ENCODE data around the gene TSSC4.

The TSSC4 gene

GRCh38 chr11:2446590-2447252 lies 46.2 kb downstream of the TSSC4 start:
- no peak for DNase-seq

- no peak for DNase-seq
Observed at GRCh38 chr11:2447253-2447950, 46.9 kb downstream of the TSSC4 start.

- DNase-seq: no peak
Observed at GRCh38 chr11:2447951-2448650, 47.6 kb downstream of the TSSC4 start.

- no peak for DNase-seq
Observed at GRCh38 chr11:2448661-2449547, 48.4 kb downstream of the TSSC4 start.

- DNase-seq: no peak
Observed at GRCh38 chr11:2449548-2450320, 49.2 kb downstream of the TSSC4 start.

- DNase-seq: no peak
Observed at GRCh38 chr11:2450321-2451041, 49.9 kb downstream of the TSSC4 start.

- DNase-seq: no peak
Observed at GRCh38 chr11:2451336-2451735, 50.8 kb downstream of the TSSC4 start.

- DNase-seq: no peak
Observed at GRCh38 chr11:2451916-2452315, 51.4 kb downstream of the TSSC4 start.

GRCh38 chr11:2452321-2453012 lies 51.9 kb downstream of the TSSC4 start:
- DNase-seq: no peak

- no peak for DNase-seq
Observed at GRCh38 chr11:2453436-2453835, 52.9 kb downstream of the TSSC4 start.
